Measurements from ENCODE around the gene MARCHF7. TPM values are rescaled to one million over a fixed set of nuclear protein-coding genes. Genes with fewer than 3 reads are reported as not detected.

MARCHF7 gene
- total RNA-seq, 1 donor from 2014 or later = 131 TPM

GRCh38 chr2:159684796-159685195, 27.5 kb upstream of the MARCHF7 start:
- Mint-ChIP-seq H3K4me1 (peaks cover 4% of the 10 kb centered on the region), H3K9me3 (peaks cover 2% of the 10 kb centered on the region), H3K27me3 (ENCODE audit: low read depth) (no peaks in the 10 kb centered on the region), H3K4me3 (no peak overlapping the region), H3K36me3 (peaks cover 3% of the 10 kb centered on the region), H3K27ac (no peak overlapping the region)
- no peak for DNase-seq (ENCODE audit: low spot score in 2 of 2, unreplicated experiment in 2 of 2)
- TF ChIP-seq CTCF (IDR thresholded peaks at IDR 0.05; ENCODE audit: unreplicated experiment) = no peak

DNA sequence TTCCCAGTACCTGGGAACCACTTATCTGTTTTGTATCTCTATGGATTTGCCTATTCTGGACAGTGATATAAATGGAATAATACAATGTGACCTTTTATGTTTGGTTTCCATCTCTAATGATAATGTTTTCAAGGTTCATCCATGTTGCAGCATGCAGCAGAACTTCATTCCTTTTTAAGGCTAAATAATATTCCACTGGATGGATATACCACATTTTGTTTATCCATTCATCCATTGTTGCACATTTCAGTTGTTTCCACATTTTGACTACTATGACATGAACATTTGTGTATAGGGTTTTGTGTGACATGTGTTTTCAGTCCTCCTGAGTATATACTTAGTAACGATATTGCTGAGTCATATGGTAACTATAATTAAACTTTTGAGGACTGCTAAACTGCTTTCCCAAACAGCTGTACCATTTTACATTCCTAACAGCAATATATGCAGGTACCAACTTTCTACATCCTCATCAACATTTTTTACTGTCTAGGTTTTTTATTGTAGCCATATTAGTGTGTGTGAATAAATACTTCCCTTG, 17.7 kb upstream of the MARCHF7 start:
- no peak for TF ChIP-seq CTCF (IDR thresholded peaks at IDR 0.05; ENCODE audit: unreplicated experiment)
- H3K4me1 Mint-ChIP-seq = no peaks in the 10 kb centered on the region
- H3K9me3 Mint-ChIP-seq = peaks cover 20% of the 10 kb centered on the region
- no peak for DNase-seq (ENCODE audit: low spot score in 2 of 2, unreplicated experiment in 2 of 2)
- peaks cover 20% of the 10 kb centered on the region for H3K36me3 Mint-ChIP-seq
- H3K4me3 Mint-ChIP-seq = no peak overlapping the region
- H3K27ac Mint-ChIP-seq = no peak overlapping the region
- no peaks in the 10 kb centered on the region for H3K27me3 Mint-ChIP-seq (ENCODE audit: low read depth)

DNA sequence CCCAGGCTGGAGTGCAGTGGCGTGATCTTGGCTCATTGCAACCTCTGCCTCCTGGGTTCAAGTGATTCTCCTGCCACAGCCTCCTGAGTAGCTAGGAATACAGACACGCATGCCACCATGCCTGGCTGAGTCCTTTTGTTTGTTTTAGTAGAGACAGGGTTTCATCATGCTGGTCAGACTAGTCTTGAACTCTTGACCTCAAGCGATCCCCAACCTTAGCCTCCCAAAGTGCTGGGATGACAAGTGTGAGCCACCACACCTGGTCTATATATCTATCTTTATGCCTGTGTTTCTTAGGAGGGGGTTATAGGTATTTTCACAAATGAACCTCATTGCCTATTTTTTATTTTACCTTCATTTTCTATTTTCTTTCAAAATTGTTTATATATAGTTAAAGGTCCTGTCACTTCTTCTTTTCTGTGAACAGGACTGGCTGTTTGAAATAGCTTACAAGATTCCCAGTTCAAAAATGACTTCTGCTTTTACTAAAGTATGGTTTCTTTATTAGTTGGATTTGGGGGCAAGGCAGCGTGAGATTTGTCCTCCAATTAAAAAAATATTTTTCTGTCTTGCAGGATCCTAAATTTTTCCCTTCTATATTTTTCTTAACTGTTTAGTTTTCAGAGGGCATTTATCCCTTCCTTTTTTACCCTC, 16.4 kb upstream of the MARCHF7 start:
- Mint-ChIP-seq H3K27ac (no peak overlapping the region), H3K4me1 (no peaks in the 10 kb centered on the region), H3K27me3 (ENCODE audit: low read depth) (no peaks in the 10 kb centered on the region), H3K36me3 (peaks cover 15% of the 10 kb centered on the region), H3K4me3 (no peak overlapping the region), H3K9me3 (peaks cover 15% of the 10 kb centered on the region)
- TF ChIP-seq CTCF (IDR thresholded peaks at IDR 0.05; ENCODE audit: unreplicated experiment) = no peak
- no peak for DNase-seq (ENCODE audit: low spot score in 2 of 2, unreplicated experiment in 2 of 2)

DNA sequence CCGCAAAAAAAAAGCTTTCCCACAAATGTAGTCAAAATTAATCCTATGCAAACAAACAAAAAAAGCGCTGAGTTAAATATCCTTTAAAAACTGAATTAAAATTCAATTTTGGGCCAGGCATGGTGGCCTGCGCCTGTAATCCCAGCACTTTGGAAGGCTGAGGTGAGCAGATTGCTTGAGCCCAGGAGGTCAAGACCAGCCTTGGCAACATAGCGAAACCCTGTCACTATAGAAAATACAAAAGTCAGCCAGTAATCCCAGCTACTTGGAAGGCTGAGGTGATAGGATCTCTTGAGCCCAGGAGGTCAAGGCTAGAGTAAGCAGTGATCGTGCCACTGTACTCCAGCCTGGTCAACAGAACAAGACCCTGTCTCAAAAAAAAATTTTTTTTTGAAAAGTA, 8.8 kb upstream of the MARCHF7 start:
- H3K27me3 Mint-ChIP-seq (ENCODE audit: low read depth) = no peaks in the 10 kb centered on the region
- H3K27ac Mint-ChIP-seq = no peak overlapping the region
- H3K9me3 Mint-ChIP-seq = no peaks in the 10 kb centered on the region
- no peak overlapping the region for H3K4me3 Mint-ChIP-seq
- H3K4me1 Mint-ChIP-seq = peaks cover 9% of the 10 kb centered on the region
- DNase-seq (ENCODE audit: low spot score in 2 of 2, unreplicated experiment in 2 of 2) = no peak
- H3K36me3 Mint-ChIP-seq = peaks cover 2% of the 10 kb centered on the region
- no peak for TF ChIP-seq CTCF (IDR thresholded peaks at IDR 0.05; ENCODE audit: unreplicated experiment)

DNA sequence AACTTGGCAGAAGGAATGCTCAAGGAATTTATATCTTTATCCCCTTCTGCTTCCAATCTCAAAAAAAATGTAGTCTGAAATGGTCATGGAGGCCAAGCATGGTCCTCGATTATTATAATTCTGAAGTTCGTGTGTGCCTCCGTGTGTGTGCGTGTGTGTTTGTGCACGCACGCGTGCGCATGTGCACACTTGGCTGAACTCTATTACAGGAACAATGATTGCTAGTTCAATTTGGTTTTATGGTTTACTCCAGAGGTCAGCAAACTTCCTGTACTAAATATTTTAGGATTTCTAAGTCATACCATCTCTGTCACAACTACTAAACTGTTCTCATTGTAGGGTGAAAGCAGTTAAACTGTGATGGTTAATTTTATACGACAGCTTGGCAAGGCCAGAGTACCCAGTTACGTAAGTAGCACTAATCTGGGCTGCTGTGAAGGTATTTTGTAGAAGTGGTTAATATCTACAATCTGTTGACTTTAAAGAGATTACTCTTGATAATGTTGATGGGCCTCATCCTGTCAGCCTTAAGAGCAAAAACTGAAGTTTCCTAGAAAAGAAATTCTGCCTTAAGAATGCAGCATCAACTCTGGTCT, 5.8 kb upstream of the MARCHF7 start:
- Mint-ChIP-seq H3K4me3 (no peak overlapping the region), H3K27ac (peak overlapping the region; percentile 75), H3K27me3 (ENCODE audit: low read depth) (no peaks in the 10 kb centered on the region), H3K9me3 (no peaks in the 10 kb centered on the region), H3K4me1 (peaks cover 19% of the 10 kb centered on the region), H3K36me3 (peaks cover 9% of the 10 kb centered on the region)
- no peak for DNase-seq (ENCODE audit: low spot score in 2 of 2, unreplicated experiment in 2 of 2)
- no peak for TF ChIP-seq CTCF (IDR thresholded peaks at IDR 0.05; ENCODE audit: unreplicated experiment)

Data from mesothelial cell of epicardium (in vitro differentiated cells).